ENCODE measurements around the gene PIGQ.
"Not testable (repeated sequence)": the region's sequence is repeated elsewhere in the genome, so short reads cannot be mapped to it uniquely, and the experiment has no call there.

The PIGQ gene

DNA sequence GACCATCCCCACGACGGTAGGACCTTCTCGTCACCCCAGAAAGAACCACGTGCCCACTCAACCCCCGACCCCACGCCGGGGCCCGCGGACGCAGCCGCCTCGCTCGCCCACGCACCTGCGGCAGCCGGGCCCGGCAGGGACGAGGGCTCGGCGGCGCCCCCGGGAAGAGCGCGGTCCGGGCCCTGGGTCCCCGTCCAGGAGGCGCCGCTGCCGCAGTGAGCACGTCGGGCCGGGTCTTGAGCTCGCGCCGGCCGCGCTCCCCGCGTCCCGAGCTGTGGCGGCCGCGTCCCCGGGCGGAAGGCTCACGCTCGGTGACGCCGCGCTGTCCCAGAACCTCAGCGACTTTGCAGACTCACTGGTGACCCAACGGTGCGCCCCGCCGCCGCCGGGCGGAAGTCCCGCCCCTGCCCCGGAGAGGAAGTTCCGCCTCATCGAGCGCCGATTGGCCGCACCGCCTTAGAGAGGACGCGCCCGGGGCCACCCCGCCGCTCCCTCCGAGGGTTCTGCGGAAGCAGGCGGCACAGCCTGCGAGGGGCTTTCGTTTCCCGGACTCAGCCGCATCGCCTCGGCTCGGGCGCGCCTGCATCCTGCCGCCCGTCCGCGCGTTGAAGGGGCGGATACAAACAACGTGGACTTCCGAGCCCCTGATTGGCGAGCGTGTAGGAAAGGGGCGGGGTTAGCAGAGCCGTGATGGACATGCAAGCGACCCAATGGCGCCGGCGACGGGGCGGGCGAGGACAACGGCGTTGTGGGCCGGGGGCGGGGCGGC lies 19.3 kb downstream of the PIGQ start:
- DNase-seq: peak; percentile 94

- DNase-seq: peak; percentile 94
Observed at GRCh38 chr16:589658-590187, 20.0 kb downstream of the PIGQ start, which contains the start of gene RAB40C. Gene RAB40C, plus strand, starts transcription at chr16:590066. Its CDS starts 226 bp downstream, at chr16:590292.

DNA sequence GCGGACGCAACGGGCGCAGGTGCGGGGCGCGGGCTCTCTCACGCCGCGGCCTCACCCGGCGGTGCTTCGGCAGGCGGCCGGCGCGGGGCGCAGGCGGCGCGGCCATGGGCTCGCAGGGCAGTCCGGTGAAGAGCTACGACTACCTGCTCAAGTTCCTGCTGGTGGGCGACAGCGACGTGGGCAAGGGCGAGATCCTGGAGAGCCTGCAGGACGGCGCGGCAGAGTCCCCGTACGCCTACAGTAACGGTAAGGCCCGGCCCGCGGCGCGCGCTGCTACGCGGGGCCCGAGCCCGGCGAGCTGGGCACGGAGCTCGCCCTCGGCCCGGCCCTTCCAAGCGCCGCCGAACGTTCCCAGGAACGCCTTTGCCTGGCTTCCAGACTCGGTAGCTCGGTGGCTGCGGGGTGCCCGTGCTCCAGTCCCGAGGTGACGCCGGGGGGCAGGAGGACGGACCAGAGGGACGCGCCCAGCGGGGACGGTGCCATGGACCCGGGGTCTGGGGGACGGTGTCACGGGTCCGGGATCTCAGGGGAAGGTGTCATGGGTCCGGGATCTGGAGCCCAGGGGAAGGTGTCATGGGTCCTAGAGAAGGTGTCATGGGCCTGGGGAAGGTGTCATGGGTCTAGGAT lies 20.5 kb downstream of the PIGQ start:
- no peak for DNase-seq

- DNase-seq: no peak
Observed at GRCh38 chr16:590815-591200, 21.0 kb downstream of the PIGQ start.

- DNase-seq: no peak
Observed at GRCh38 chr16:591231-591630, 21.5 kb downstream of the PIGQ start.

DNA sequence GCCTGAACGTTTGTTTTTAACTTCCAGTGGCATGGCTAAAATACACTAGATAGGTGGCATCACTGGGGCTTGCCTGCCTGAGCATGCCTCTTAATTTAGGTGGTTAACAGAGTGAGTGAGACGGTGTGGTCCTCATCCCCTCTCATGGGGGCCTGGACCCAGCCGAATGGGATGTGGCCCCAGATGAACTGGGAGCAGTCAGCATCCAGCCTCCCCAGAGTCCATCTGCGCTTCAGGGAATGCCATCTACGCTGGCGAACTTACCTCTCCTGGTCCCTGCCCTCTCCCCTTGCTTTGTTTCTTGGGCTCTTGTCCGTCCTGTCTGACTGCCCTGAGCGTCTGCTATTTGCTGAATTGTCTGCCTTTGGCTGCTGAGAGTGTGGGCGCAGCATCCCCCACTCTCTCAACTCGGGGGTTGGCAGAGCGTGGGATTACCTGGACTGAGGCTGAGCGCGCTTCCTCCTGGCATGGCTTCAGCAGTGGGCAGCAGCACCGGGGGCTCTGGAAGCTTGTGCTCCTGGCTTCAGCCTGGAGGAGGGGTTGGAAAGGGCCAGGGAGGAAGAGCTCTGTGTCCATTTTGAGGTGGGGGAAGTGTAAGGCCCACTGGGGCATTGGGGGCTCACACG lies 22.2 kb downstream of the PIGQ start:
- DNase-seq: no peak

DNA sequence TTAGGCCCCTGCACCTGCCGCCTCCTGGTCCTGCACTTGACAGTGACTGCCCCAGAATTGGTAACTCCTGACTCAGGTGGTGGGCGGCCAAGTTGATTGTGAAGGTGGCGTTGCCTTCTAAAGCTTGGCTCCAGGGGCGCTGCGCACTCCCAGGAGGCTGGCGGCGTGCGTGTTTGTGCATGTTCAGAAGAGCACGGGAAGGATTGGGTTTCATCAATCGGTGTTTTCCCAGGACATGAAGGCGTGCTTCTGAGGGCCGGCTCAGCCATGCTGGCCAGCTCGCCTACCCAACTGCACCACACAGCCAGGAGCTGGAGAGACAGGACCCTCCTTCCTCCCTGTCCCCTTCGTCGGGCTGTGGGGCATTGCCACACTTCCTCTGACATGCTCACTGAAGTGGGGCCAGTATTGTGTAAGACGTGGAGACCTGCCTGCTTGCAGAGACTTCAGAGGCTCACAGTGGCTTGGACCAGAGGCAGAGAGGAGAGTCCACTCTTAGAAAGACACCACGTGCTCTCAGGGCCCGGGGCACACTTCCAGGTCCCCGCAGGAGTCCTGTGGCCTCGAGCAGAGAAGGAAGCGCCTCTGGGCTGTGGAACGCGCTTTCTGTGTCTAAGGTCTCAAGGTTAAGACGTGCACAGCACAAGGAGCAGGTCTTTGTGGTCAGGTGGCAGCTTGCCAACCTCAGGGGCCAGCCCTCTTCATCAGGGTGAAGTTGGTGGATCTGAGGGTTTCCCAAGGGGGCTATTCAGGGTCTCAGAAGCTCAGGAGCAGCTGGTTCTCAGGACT lies 22.9 kb downstream of the PIGQ start:
- no peak for DNase-seq

DNA sequence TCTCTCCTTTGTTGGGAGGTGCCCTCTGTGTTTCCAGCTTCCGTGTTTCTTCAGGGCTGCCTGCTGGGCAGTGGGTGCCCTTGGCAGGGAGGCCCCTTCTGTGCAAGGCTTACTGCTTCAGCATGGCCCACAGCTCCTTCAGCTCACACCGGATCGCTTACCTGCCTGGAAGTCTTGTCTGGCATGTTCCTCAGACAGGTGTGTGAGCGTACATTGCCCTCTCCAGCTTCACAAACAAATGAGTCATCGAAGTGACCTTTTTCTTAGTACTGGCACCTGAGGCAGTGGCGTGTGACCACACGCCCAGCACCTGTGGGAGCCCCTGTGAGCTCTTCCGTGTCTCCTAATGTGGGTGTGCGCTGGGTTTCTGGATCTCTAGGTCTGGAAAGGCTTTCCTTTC lies 23.6 kb downstream of the PIGQ start:
- DNase-seq: no peak

GRCh38 chr16:593807-594206 lies 24.0 kb downstream of the PIGQ start:
- DNase-seq: no peak

DNA sequence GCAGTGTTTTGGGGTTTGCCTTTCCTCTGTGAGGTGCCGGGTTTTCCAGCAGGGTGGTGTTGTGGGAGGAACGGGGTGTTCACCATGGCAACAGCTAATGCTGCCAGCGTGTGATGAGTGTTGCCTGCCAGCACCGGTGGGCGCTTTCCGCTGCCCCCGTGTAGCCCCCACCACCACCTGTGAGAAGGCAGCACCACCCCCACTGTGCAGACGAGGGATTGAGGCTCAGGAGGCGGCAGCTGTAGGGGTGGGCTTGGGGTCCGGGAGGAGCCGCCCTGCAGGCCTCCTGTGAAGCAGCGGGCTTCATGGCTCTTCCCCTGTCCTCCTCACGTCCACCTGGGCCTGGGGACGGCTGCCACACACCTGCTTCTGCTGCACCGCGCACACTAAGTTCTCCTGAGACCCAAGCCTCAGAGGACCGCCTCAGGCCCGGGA lies 25.3 kb downstream of the PIGQ start:
- DNase-seq: no peak

GRCh38 chr16:595942-596735 lies 26.4 kb downstream of the PIGQ start:
- DNase-seq: no peak

GRCh38 chr16:596736-597060 lies 26.9 kb downstream of the PIGQ start:
- no peak for DNase-seq

- not testable (repeated sequence) for DNase-seq
Observed at GRCh38 chr16:597655-598054, 27.9 kb downstream of the PIGQ start.

- DNase-seq: no peak
Observed at GRCh38 chr16:598823-599739, 29.3 kb downstream of the PIGQ start.

- DNase-seq: no peak
Observed at GRCh38 chr16:600781-601180, 31.0 kb downstream of the PIGQ start.

- no peak for DNase-seq
Observed at GRCh38 chr16:603933-604332, 34.2 kb downstream of the PIGQ start.

- DNase-seq: no peak
Observed at GRCh38 chr16:606656-607307, 37.0 kb downstream of the PIGQ start.

GRCh38 chr16:608019-608418 lies 38.3 kb downstream of the PIGQ start:
- no peak for DNase-seq

- DNase-seq: no peak
Observed at GRCh38 chr16:609316-609715, 39.5 kb downstream of the PIGQ start.

DNA sequence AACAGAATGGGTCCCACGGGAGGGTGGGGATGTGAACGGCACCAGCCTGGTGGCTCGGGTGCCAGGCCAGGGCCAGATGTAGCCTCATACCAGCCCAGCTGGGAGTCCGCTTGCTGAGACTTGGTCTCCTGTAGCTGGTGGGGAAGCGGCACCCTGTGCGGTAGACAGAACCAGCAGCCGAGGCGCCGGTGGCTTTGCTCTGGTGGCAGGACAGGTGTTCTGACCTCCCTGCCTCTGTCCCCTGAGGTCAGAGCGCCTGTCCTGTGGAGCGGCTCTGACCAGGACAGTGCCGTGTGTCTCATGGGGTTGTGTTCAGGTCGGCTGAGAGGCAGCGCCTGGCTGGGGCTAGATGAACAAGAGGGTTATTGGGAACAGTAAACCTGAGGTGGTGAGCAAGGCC lies 40.2 kb downstream of the PIGQ start:
- no peak for DNase-seq

All from kidney glomerular epithelial cell (primary cell).